Measurements from ENCODE around the gene DLG4. TPM values are rescaled to one million over a fixed set of nuclear protein-coding genes. Genes with fewer than 3 reads are reported as not detected.

DLG4 gene
- total RNA-seq (2022; extraction: Qiagen RNA extraction) = 4.5 to 7.6 TPM (median 6.4 TPM) in 5 replicates

DNA sequence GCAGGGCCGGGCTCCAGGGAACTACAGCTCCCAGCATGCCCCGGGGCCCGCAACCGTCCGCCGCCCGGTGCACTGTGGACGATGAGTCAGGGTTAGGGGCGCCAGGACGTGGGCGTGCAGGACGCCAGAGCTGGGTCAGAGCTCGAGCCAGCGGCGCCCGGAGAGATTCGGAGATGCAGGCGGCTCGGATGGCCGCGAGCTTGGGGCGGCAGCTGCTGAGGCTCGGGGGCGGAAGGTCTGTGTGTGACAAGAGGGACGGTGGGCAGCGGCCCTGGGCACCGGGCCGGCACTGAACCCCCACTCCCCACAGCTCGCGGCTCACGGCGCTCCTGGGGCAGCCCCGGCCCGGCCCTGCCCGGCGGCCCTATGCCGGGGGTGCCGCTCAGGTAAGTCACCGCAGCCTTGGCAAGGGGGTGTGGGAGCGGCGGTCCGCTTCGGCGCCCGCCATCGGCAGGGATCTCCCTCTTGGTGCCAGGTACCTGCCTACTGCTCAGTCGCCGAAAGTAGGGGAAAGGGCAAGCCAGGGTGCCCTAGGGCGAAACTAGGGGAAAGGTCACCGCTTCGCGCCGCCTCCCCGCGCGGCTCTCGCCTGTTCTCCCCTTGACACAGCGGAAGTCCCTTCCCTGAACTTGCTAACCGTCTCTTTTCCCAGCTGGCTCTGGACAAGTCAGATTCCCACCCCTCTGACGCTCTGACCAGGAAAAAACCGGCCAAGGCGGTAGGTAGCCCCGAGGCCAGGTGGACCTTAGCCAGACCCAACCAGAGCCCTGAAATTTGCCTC, at the start of gene DLG4, which contains the start of gene ACADVL:
TSS of gene DLG4 (minus strand) at position 25 of the 781 bp plus-strand sequence.
TSS of gene ACADVL (plus strand) at position 127 of the 781 bp plus-strand sequence. CDS start at position 174, 47 bp downstream.

DNA sequence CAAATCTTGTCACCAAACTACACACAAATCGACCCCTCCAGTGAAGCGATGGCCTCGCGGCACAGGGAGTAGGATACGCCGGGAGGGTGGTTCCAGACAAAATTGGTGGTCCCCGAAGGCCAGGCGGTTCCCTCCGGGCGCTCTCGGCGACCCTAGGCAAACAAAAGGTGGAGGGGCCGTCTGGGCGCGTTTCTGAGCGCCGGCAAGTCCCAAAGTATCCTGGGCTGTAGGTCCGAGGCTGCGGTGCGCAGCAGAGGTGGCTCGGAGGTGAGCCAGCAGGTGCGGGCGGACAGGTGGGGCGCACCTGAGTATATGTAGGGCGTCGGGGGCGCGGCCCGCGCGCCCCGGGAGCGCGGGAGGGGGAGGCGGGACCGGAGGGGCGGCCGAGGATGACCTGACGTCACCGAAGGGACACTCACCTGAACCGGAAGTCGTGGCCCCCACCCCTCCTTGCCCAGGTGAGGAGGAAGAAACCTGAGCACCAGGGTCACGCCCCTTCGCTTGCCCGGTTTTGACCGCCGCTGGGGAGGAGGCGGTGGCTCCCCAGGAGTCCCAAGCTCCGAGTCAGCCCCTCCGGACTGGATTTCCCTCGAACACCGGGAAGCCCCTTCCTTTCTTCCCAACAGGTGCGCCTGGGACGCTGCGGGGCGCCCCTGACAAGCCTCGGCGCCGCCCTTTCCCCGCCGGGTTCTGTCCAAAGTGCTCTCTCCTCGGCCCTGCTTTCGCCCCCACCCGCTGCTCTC, 42.7 kb upstream of the DLG4 start, which contains the start of gene CLDN7:
TSS of gene CLDN7 (minus strand) at position 287 of the 743 bp plus-strand sequence. CDS start 435 bp downstream, outside the sequence.

GRCh38 chr17:7252176-7253043, 32.8 kb upstream of the DLG4 start, which contains the start of gene ELP5:
Gene ELP5, plus strand, starts transcription at chr17:7252215. Its CDS starts 336 bp downstream, at chr17:7252551.

DNA sequence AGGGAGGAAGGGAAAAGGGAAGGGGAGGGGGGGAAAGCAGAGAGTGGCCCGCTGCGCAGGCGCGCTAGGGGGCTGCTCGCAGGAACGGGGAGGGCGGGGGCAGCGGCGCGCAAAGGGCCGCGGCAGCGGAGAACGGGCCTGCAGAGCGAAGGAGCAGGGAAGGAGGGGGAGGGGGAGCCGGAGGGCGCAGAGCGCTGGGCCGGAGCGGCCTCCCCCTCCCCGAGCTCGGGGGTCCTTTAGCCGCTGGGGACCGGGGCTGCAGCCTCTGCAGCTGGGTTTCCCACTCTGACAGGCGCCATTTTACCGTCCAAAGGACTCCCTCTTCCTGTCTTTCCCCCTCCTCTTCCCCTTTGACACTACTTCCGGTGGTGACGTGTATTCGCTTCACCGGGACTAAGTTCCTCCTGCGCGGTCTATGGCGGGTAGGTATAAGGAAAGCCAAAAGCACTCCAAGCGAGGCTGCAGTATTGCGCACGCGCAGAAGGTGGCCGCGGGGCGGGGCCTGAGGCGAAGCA, 32.1 kb upstream of the DLG4 start, which contains the start of gene CTDNEP1:
TSS of gene CTDNEP1 (minus strand) at position 74 of the 515 bp plus-strand sequence. CDS start 438 bp downstream, outside the sequence.

DNA sequence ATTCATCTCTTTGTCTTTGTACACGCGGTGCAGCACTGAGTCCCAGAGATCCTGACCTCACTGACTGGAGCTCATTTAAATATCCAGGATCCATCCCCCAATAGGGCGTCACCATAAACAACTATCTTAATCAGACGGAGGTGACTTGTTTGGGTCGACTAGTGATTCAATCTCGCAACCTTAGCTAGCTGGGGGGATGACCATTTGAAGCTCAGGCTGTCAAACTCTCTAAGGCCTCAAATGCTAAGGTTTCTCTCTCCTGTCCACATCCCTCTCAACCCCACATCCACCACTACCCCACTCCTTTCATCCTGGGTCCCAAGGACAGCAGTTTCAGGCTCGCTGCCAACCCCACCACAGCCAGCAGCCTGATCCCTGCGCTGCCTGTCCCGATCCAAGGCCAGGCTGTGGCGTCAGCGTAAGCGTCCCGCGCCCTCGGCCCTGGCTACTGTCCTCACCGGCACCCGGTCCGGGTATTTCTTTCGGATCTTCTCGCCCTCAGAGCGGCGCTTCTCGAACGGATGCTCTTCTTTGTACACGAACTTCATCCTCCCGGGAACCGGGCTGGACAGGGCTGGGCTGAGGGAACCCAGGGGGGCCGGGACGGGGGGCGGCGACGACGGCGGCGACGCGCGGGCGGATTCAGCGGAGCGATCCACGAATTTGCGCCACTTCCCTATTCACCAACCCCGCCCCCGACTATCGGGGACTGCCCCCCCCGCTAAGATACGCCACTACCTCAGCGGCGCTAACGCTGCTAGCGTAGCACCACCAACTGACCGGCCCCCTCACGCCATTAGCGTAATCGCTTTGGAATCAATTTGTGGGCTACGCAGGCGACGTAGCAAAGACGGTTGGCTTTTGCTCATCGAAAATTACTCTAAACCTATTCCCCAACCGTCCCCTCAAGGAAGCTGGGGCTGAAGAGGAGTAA, 22.4 kb upstream of the DLG4 start, which contains the start of gene GABARAP:
TSS of gene GABARAP (minus strand) at position 667 of the 934 bp plus-strand sequence. CDS start at position 548, 119 bp downstream.

DNA sequence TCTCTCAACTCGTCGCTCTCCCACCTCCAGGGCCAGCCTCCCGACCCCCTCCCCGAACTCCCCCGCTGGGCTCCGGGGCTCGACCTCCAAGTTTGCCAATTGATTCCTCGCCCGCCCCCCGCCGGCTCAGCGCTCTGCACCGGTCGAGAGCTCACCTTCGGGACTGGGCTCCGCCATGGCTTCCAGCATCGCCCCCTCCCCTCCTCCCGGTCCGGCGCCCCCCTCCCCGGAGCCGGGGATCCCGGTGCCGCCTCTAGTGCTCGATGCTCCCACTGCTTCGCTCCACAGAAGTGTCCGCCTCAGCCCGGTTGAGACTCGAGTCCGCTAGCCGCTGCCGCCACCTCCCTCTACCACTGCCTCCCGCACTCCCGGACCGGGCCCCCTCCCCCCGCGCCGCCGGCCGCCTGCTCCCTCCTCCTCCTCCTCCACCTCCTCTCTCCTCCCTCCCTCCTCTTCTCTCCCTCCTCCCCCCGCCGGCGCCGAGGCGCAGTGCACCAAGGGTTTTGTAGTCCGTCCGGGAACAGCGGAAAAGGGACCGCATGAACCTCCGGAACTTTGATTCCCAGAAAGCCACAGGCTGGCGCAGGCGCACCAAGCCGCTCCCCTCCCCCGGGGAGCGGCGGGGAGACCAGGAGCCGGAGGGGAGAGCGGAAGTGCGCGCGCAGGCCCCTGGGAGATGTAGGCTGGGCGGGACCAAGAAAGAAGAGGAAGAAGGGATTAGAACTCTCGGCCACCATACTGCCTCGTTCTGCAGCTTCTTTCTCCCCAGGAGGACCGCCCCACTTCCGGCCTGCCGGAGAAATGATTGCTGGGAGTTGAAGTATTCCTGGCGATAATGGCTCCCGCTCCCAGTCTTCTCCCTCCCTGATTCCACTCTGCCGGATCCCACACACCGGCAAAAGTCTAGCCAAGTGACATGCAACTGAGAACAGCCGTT, 19.7 kb upstream of the DLG4 start, which contains the start of gene PHF23:
TSS of gene PHF23 (minus strand) at position 367 of the 937 bp plus-strand sequence. CDS start at position 189, 178 bp downstream.

GRCh38 chr17:7234083-7234951, 14.7 kb upstream of the DLG4 start, which contains the start of gene DVL2:
Gene DVL2, minus strand, starts transcription at chr17:7234517. Its CDS starts 255 bp downstream, at chr17:7234262.

GRCh38 chr17:7179317-7180254, 40.0 kb downstream of the DLG4 start, which contains the start of gene ASGR1:
Gene ASGR1, minus strand, starts transcription at chr17:7179370. Its CDS starts 807 bp downstream, at chr17:7178563.

Other genes starting within 250 kb of the DLG4 start
- not detected in 5 replicates for gene ALOX12, start 223.8 kb downstream of the DLG4 start, total RNA-seq (2022; extraction: Qiagen RNA extraction)
- gene RNASEK, start 207.2 kb downstream of the DLG4 start, total RNA-seq (2022; extraction: Qiagen RNA extraction) = 442 to 503 TPM (median 469 TPM) in 5 replicates
- gene BCL6B, start 196.8 kb downstream of the DLG4 start, total RNA-seq (2022; extraction: Qiagen RNA extraction) = not detected in 5 replicates
- 5.9 to 11.0 TPM (median 9.2 TPM) in 5 replicates for gene SLC16A13, start 183.8 kb downstream of the DLG4 start, total RNA-seq (2022; extraction: Qiagen RNA extraction)
- gene SLC16A11, start 175.7 kb downstream of the DLG4 start, total RNA-seq (2022; extraction: Qiagen RNA extraction) = 0.15 TPM in 1 of 5 replicates, not detected in the others
- not detected in 5 replicates for gene CLEC10A, start 139.6 kb downstream of the DLG4 start, total RNA-seq (2022; extraction: Qiagen RNA extraction)
- not detected in 5 replicates for gene ASGR2, start 105.0 kb downstream of the DLG4 start, total RNA-seq (2022; extraction: Qiagen RNA extraction)
- gene ASGR1, start 40.5 kb downstream of the DLG4 start, total RNA-seq (2022; extraction: Qiagen RNA extraction) = 0.42 to 0.98 TPM (median 0.77 TPM) in 5 replicates
- 266 to 442 TPM (median 389 TPM) in 5 replicates for gene ACADVL, start 102 bp upstream of the DLG4 start, total RNA-seq (2022; extraction: Qiagen RNA extraction)
- 33.5 to 47.2 TPM (median 44.9 TPM) in 5 replicates for gene DVL2, start 14.7 kb upstream of the DLG4 start, total RNA-seq (2022; extraction: Qiagen RNA extraction)
- gene PHF23, start 19.6 kb upstream of the DLG4 start, total RNA-seq (2022; extraction: Qiagen RNA extraction) = 93.9 to 117 TPM (median 104 TPM) in 5 replicates
- gene GABARAP, start 22.6 kb upstream of the DLG4 start, total RNA-seq (2022; extraction: Qiagen RNA extraction) = 596 to 790 TPM (median 609 TPM) in 5 replicates
- gene CTDNEP1, start 31.9 kb upstream of the DLG4 start, total RNA-seq (2022; extraction: Qiagen RNA extraction) = 218 to 267 TPM (median 246 TPM) in 5 replicates
- 140 to 161 TPM (median 146 TPM) in 5 replicates for gene ELP5, start 32.4 kb upstream of the DLG4 start, total RNA-seq (2022; extraction: Qiagen RNA extraction)
- 1.9 to 3.2 TPM (median 2.6 TPM) in 5 replicates for gene CLDN7, start 42.6 kb upstream of the DLG4 start, total RNA-seq (2022; extraction: Qiagen RNA extraction)
- gene SLC2A4, start 61.9 kb upstream of the DLG4 start, total RNA-seq (2022; extraction: Qiagen RNA extraction) = 0.30 to 0.69 TPM (median 0.60 TPM) in 5 replicates
- gene YBX2, start 74.8 kb upstream of the DLG4 start, total RNA-seq (2022; extraction: Qiagen RNA extraction) = 0.45 to 0.76 TPM (median 0.57 TPM) in 5 replicates
- 1,536 to 1,701 TPM (median 1,628 TPM) in 5 replicates for gene EIF5A, start 87.8 kb upstream of the DLG4 start, total RNA-seq (2022; extraction: Qiagen RNA extraction)
- gene GPS2, start 95.5 kb upstream of the DLG4 start, total RNA-seq (2022; extraction: Qiagen RNA extraction) = 82.4 to 111 TPM (median 103 TPM) in 5 replicates
- 15.2 to 33.7 TPM (median 30.6 TPM) in 5 replicates for gene NEURL4, start 109.5 kb upstream of the DLG4 start, total RNA-seq (2022; extraction: Qiagen RNA extraction)
- 1.4 to 3.6 TPM (median 2.7 TPM) in 5 replicates for gene ACAP1, start 116.7 kb upstream of the DLG4 start, total RNA-seq (2022; extraction: Qiagen RNA extraction)
- gene KCTD11, start 132.3 kb upstream of the DLG4 start, total RNA-seq (2022; extraction: Qiagen RNA extraction) = 9.7 to 12.6 TPM (median 11.4 TPM) in 5 replicates
- not detected in 5 replicates for gene TMEM95, start 135.3 kb upstream of the DLG4 start, total RNA-seq (2022; extraction: Qiagen RNA extraction)
- gene TNK1, start 161.3 kb upstream of the DLG4 start, total RNA-seq (2022; extraction: Qiagen RNA extraction) = 1.1 to 1.5 TPM (median 1.3 TPM) in 5 replicates
- gene PLSCR3, start 174.7 kb upstream of the DLG4 start, total RNA-seq (2022; extraction: Qiagen RNA extraction) = 36.7 to 50.6 TPM (median 41.6 TPM) in 5 replicates
- 204 to 220 TPM (median 207 TPM) in 5 replicates for gene TMEM256, start 184.3 kb upstream of the DLG4 start, total RNA-seq (2022; extraction: Qiagen RNA extraction)
- 11.3 to 19.7 TPM (median 17.9 TPM) in 5 replicates for gene NLGN2, start 188.0 kb upstream of the DLG4 start, total RNA-seq (2022; extraction: Qiagen RNA extraction)
- 0.09 to 0.18 TPM (median 0.12 TPM) in 4 of 5 replicates, not detected in the other for gene SPEM1, start 200.5 kb upstream of the DLG4 start, total RNA-seq (2022; extraction: Qiagen RNA extraction)
- gene SPEM2, start 205.8 kb upstream of the DLG4 start, total RNA-seq (2022; extraction: Qiagen RNA extraction) = 0.13 to 0.18 TPM in 2 of 5 replicates, not detected in the others
- 0.02 to 0.05 TPM (median 0.04 TPM) in 3 of 5 replicates, not detected in the others for gene SPEM3, start 209.0 kb upstream of the DLG4 start, total RNA-seq (2022; extraction: Qiagen RNA extraction)
- gene TMEM102, start 215.6 kb upstream of the DLG4 start, total RNA-seq (2022; extraction: Qiagen RNA extraction) = 10.3 to 14.6 TPM (median 13.0 TPM) in 5 replicates
- gene FGF11, start 219.7 kb upstream of the DLG4 start, total RNA-seq (2022; extraction: Qiagen RNA extraction) = 1.1 to 1.3 TPM (median 1.1 TPM) in 5 replicates
- gene CHRNB1, start 225.2 kb upstream of the DLG4 start, total RNA-seq (2022; extraction: Qiagen RNA extraction) = 6.9 to 11.8 TPM (median 9.0 TPM) in 5 replicates